Adrenal gland (tissue), 5 donors: ENCODE measurements around the gene PYGB.
"Not testable (repeated sequence)": the region's sequence is repeated elsewhere in the genome, so short reads cannot be mapped to it uniquely, and the experiment has no call there.

ENCODE experiments used
- CTCF ChIP-seq, 6 experiments: fragments of 450-650 bp in 4 of 6; fragments of 200-600 bp in 2 of 6; sonication (generic) in 1 of 6; IDR thresholded peaks; 1 replicate in 5 of 6; 2 replicates in 1 of 6; pipeline versions ENCODE4 v1.5.1 to v1.8.0; 2016 to 2021; ENCODE audit warnings: antibody characterized with exemption in 6 of 6, mild to moderate bottlenecking in 2 of 6, moderate library complexity in 1 of 6
- POLR2A ChIP-seq, 2 donors: fragments of 450-650 bp; IDR thresholded peaks; one replicate each; pipeline ENCODE4 v1.6.1; 2017; ENCODE audit warnings: antibody characterized with exemption in 2 of 2, mild to moderate bottlenecking in 2 of 2, moderate library complexity in 1 of 2
- donor health status: DM: no; HTN: no; CAD: no.

GRCh38 chr20:25241659-25241955 is 6.3 kb upstream of the PYGB start:
- TF ChIP-seq CTCF, POLR2A (IDR thresholded peaks at IDR 0.05): not testable (repeated sequence)
